ENCODE data around the gene PRDM4. TPM values are rescaled to one million over a fixed set of nuclear protein-coding genes. Genes with fewer than 3 reads are reported as not detected.
"Not testable (repeated sequence)": the region's sequence is repeated elsewhere in the genome, so short reads cannot be mapped to it uniquely, and the experiment has no call there.

Gene PRDM4
- total RNA-seq, 1 experiment from 2014 or later: 32.9 TPM

DNA sequence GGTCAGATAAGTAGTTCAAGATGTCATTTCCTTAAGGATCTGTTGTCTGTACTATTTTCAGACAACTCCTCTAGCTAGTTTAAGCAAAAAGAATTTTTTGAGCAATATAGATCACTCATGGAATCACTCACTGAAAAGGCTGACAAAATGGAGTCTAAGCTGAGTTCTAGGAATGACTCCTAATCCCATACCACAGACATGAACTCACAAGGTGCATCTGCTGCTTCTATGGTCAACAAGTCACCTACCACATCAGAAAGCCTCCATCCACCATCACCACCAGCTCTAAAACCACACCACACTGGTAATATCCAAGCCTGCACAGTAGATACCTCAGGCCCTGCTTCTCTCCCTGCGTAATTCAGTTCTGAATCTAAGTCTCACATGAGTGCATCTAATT, 42.3 kb downstream of the PRDM4 start:
- no peak for DNase-seq (ENCODE audit: low read depth, low spot score)
- Histone ChIP-seq H3K9me2 (ENCODE audit: insufficient read depth) (no peaks in the 10 kb centered on the region), H3K4me1 (ENCODE audit: control insufficient read depth in 1 of 2, insufficient read depth in 2 of 2, low read length in 2 of 2) (no peaks in the 10 kb centered on the region), H3K4me2 (ENCODE audit: low read length) (no peak overlapping the region), H3K27me3 (ENCODE audit: insufficient read depth, low read length) (no peaks in the 10 kb centered on the region), H3K36me3 (ENCODE audit: control insufficient read depth in 1 of 2, insufficient read depth in 2 of 2, low read length in 2 of 2) (peaks cover 5 to 13% of the 10 kb centered on the region in 2 experiments), H3K4me3 (replicated peaks in 1 of 2; ENCODE audit: low read depth in 1 of 2, low read length in 2 of 2) (no peak overlapping the region), H3K27ac (ENCODE audit: low read depth, low read length) (no peak overlapping the region), H4K20me1 (ENCODE audit: insufficient read depth) (no peaks in the 10 kb centered on the region), H3K9me3 (ENCODE audit: control insufficient read depth in 1 of 2, insufficient read depth in 1 of 2, low read depth in 1 of 2, low read length in 2 of 2) (no peaks in the 10 kb centered on the region), H2AFZ (ENCODE audit: low read depth, low read length, poor library complexity, severe bottlenecking) (no peak overlapping the region), H3K79me2 (ENCODE audit: insufficient read depth, low read length) (no peaks in the 10 kb centered on the region), H3K9ac (ENCODE audit: low read length) (no peak overlapping the region)
- ATAC-seq: no peak
- ChIA-PET CTCF (no interaction called here), POLR2A (no interaction called here), RAD21 (ENCODE audit: low non-redundant PET in 1 of 2, low total read pairs in 2 of 2, uncharacterized antibody in 2 of 2, unreplicated experiment in 2 of 2) (no interaction called here)
- no peak for TF ChIP-seq ZNF274 (IDR thresholded peaks at IDR 0.05; ENCODE audit: low read depth, low read length)
- no TSS peak for BruUV-seq (replicated peaks)
- intact Hi-C loops (cut with micrococcal nuclease): no loop called here

DNA sequence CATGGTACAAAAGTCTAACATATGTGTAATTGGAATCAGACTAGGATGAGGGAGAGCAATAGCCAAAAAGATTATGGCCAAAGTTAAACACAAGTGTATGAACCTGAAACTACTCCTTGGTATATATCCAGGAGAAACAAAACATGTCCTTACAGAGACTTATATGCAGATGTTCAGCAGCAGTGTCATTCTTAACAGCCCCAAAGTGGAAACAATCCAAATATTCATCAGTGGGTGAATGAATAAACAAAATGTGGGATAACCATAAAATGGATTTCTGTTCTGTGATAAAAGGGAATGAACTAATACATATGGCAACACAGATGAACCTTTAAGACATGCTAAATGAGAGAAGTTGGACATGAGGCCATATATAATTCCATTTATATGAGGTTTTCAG, 45.2 kb downstream of the PRDM4 start:
- ATAC-seq (no peak), DNase-seq (ENCODE audit: low read depth, low spot score) (no peak)
- no peaks in the 10 kb centered on the region for H3K9me2 ChIP-seq (ENCODE audit: insufficient read depth)
- ChIA-PET CTCF (no interaction called here), RAD21 (ENCODE audit: low non-redundant PET in 1 of 2, low total read pairs in 2 of 2, uncharacterized antibody in 2 of 2, unreplicated experiment in 2 of 2) (no interaction called here), POLR2A (no interaction called here)
- no peaks in the 10 kb centered on the region for H3K79me2 ChIP-seq (ENCODE audit: insufficient read depth, low read length)
- intact Hi-C loops (cut with micrococcal nuclease): no loop called here
- no peaks in the 10 kb centered on the region for H3K4me1 ChIP-seq (ENCODE audit: control insufficient read depth in 1 of 2, insufficient read depth in 2 of 2, low read length in 2 of 2)
- no peak overlapping the region for H3K27ac ChIP-seq (ENCODE audit: low read depth, low read length)
- H3K4me2 ChIP-seq (ENCODE audit: low read length): no peak overlapping the region
- no peak overlapping the region for H3K4me3 ChIP-seq (replicated peaks in 1 of 2; ENCODE audit: low read depth in 1 of 2, low read length in 2 of 2)
- H3K36me3 ChIP-seq (ENCODE audit: control insufficient read depth in 1 of 2, insufficient read depth in 2 of 2, low read length in 2 of 2): peaks cover 25 to 38% of the 10 kb centered on the region in 2 experiments
- no peak overlapping the region for H3K9ac ChIP-seq (ENCODE audit: low read length)
- no peaks in the 10 kb centered on the region for H3K9me3 ChIP-seq (ENCODE audit: control insufficient read depth in 1 of 2, insufficient read depth in 1 of 2, low read depth in 1 of 2, low read length in 2 of 2)
- H3K27me3 ChIP-seq (ENCODE audit: insufficient read depth, low read length): no peaks in the 10 kb centered on the region
- TF ChIP-seq SRF (IDR thresholded peaks at IDR 0.05; ENCODE audit: low read depth) (no peak), TCF7L2 (IDR thresholded peaks at IDR 0.05; ENCODE audit: borderline replicate concordance, extremely low read depth, insufficient read depth, insufficient read length) (no peak)
- TF ChIP-seq, protein P1, sequence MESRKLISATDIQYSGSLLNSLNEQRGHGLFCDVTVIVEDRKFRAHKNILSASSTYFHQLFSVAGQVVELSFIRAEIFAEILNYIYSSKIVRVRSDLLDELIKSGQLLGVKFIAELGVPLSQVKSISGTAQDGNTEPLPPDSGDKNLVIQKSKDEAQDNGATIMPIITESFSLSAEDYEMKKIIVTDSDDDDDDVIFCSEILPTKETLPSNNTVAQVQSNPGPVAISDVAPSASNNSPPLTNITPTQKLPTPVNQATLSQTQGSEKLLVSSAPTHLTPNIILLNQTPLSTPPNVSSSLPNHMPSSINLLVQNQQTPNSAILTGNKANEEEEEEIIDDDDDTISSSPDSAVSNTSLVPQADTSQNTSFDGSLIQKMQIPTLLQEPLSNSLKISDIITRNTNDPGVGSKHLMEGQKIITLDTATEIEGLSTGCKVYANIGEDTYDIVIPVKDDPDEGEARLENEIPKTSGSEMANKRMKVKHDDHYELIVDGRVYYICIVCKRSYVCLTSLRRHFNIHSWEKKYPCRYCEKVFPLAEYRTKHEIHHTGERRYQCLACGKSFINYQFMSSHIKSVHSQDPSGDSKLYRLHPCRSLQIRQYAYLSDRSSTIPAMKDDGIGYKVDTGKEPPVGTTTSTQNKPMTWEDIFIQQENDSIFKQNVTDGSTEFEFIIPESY (IDR thresholded peaks at IDR 0.05; ENCODE audit: extremely low read depth, insufficient replicate concordance, low read length): no peak
- no peaks in the 10 kb centered on the region for H4K20me1 ChIP-seq (ENCODE audit: insufficient read depth)
- no TSS peak for BruUV-seq (replicated peaks)
- H2AFZ ChIP-seq (ENCODE audit: low read depth, low read length, poor library complexity, severe bottlenecking): no peak overlapping the region

DNA sequence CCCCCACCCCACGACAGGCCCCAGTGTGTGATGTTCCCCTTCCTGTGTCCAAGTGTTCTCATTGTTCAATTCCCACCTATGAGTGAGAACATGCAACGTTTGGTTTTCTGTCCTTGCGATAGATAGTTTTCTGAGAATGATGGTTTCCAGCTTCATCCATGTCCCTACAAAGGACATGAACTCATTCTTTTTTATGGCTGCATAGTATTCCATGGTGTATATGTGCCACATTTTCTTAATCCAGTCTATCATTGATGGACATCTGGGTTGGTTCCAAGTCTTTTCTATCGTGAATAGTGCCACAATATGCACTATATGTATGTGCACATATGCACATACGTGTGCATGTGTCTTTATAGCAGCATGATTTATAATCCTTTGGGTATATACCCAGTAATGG, 55.4 kb downstream of the PRDM4 start:
- intact Hi-C loops (cut with micrococcal nuclease); H3K27me3 ChIP-seq (ENCODE audit: insufficient read depth, low read length); H3K27ac ChIP-seq (ENCODE audit: low read depth, low read length); H3K9me2 ChIP-seq (ENCODE audit: insufficient read depth); CTCF ChIA-PET; BruUV-seq (replicated peaks); H3K4me2 ChIP-seq (ENCODE audit: low read length); H3K4me3 ChIP-seq (replicated peaks in 1 of 2; ENCODE audit: low read depth in 1 of 2, low read length in 2 of 2); ATAC-seq; RAD21 ChIA-PET (ENCODE audit: low non-redundant PET in 1 of 2, low total read pairs in 2 of 2, uncharacterized antibody in 2 of 2, unreplicated experiment in 2 of 2); DNase-seq (ENCODE audit: low read depth, low spot score); H4K20me1 ChIP-seq (ENCODE audit: insufficient read depth); H3K9me3 ChIP-seq (ENCODE audit: control insufficient read depth in 1 of 2, insufficient read depth in 1 of 2, low read depth in 1 of 2, low read length in 2 of 2); POLR2A ChIA-PET; H3K4me1 ChIP-seq (ENCODE audit: control insufficient read depth in 1 of 2, insufficient read depth in 2 of 2, low read length in 2 of 2); H2AFZ ChIP-seq (ENCODE audit: low read depth, low read length, poor library complexity, severe bottlenecking); H3K9ac ChIP-seq (ENCODE audit: low read length): not testable (repeated sequence)
- peaks cover 33% of the 10 kb centered on the region; the same call in 1 of the 2 replicates for H3K79me2 ChIP-seq (ENCODE audit: insufficient read depth, low read length)
- H3K36me3 ChIP-seq (ENCODE audit: control insufficient read depth in 1 of 2, insufficient read depth in 2 of 2, low read length in 2 of 2): peaks cover 37 to 60% of the 10 kb centered on the region in 2 experiments
